SK-N-SH (cell line): ENCODE results near the gene GLIS1. TPM values are rescaled to one million over a fixed set of nuclear protein-coding genes. Genes with fewer than 3 reads are reported as not detected.

Experiments
- CTCF ChIA-PET: fragments of 300-600, 350-600 bp; formaldehyde crosslinking; extraction: SDS; loops from one replicate; lab custom pipeline; 2021; lab: Yijun Ruan, JAX
- POLR2A ChIA-PET: fragments of 350-600 bp; sonication (Branson Sonifier 250); formaldehyde crosslinking; extraction: SDS; loops from one replicate; lab custom pipeline; 2020; ENCODE audit warnings: antibody characterized with exemption, inconsistent platforms; lab: Yijun Ruan, JAX
- DNase-seq: peaks from one replicate; pipeline ENCODE4 v3.0.0; 2012
- H2AFZ ChIP-seq: fragments of 200-600 bp; sonication (generic); 2 replicates; pipeline ENCODE4 v1.8.1; 2016; ENCODE audit warnings: antibody characterized with exemption, mild to moderate bottlenecking, low read depth
- H3F3A ChIP-seq: fragments of 200-600 bp; sonication (generic); replicated peaks from 2 replicates; pipeline ENCODE3; 2016; ENCODE audit warnings: antibody characterized with exemption, mild to moderate bottlenecking; ENCODE audit not compliant: insufficient read depth
- H3K27ac ChIP-seq, 2 experiments: fragments of 200-500 bp in 1 of 2; fragments of 200-600 bp in 1 of 2; sonication (Bioruptor generic) in 1 of 2; sonication (generic), shearing (Covaris generic) in 1 of 2; 2 replicates each; pipeline versions ENCODE4 v1.5.1 to v1.6.1; 2014 to 2016; ENCODE audit warnings: low read depth in 2 of 2, inconsistent platforms in 1 of 2, low read length in 1 of 2, mild to moderate bottlenecking in 1 of 2, mixed read lengths in 1 of 2
- H3K27me3 ChIP-seq: fragments of 200-600 bp; sonication (generic), shearing (Covaris generic); 2 replicates; pipeline ENCODE4 v1.6.1; 2016; ENCODE audit warnings: mixed run types; ENCODE audit not compliant: insufficient read depth
- H3K36me3 ChIP-seq, 2 experiments: fragments of 200-500 bp in 1 of 2; fragments of 200-600 bp in 1 of 2; sonication (Bioruptor generic) in 1 of 2; sonication (generic) in 1 of 2; replicated peaks in 1 of 2; 2 replicates each; pipeline versions ENCODE3 to v1.5.1; 2014 to 2016; ENCODE audit warnings: low read length in 1 of 2, mild to moderate bottlenecking in 1 of 2; ENCODE audit not compliant: insufficient read depth in 2 of 2, control insufficient read depth in 1 of 2
- H3K4me1 ChIP-seq, 2 experiments: fragments of 200-500 bp in 1 of 2; fragments of 200-600 bp in 1 of 2; sonication (Bioruptor generic) in 1 of 2; sonication (generic), shearing (Covaris generic) in 1 of 2; 2 replicates each; pipeline versions ENCODE4 v1.5.1 to v1.6.1; 2014 to 2016; ENCODE audit warnings: low read depth in 1 of 2, low read length in 1 of 2, mixed run types in 1 of 2; ENCODE audit not compliant: insufficient read depth in 2 of 2, control insufficient read depth in 1 of 2
- H3K4me2 ChIP-seq: fragments of 200-600 bp; sonication (generic), shearing (Covaris generic); 2 replicates; pipeline ENCODE4 v1.6.1; 2017; ENCODE audit warnings: mixed run types
- H3K4me3 ChIP-seq, 2 experiments: fragments of 200-500 bp in 1 of 2; fragments of 200-600 bp in 1 of 2; sonication (Bioruptor generic) in 1 of 2; sonication (generic), shearing (Covaris generic) in 1 of 2; 2 replicates each; pipeline versions ENCODE4 v1.5.1 to v1.8.1; 2014 to 2016; ENCODE audit warnings: low read depth in 2 of 2, inconsistent platforms in 1 of 2, low read length in 1 of 2, mild to moderate bottlenecking in 1 of 2, mixed read lengths in 1 of 2, moderate library complexity in 1 of 2
- H3K79me2 ChIP-seq: fragments of 200-600 bp; sonication (generic); 2 replicates; pipeline ENCODE4 v1.8.1; 2017; ENCODE audit warnings: mild to moderate bottlenecking; ENCODE audit not compliant: insufficient read depth
- H3K9ac ChIP-seq: fragments of 200-600 bp; sonication (generic); 2 replicates; pipeline ENCODE4 v1.6.1; 2017; ENCODE audit warnings: mixed run types
- H3K9me2 ChIP-seq: fragments of 200-600 bp; sonication (generic); 2 replicates; pipeline ENCODE4 v1.6.1; 2017; ENCODE audit warnings: mixed run types
- H3K9me3 ChIP-seq: fragments of 200-600 bp; sonication (generic); 2 replicates; pipeline ENCODE4 v1.6.1; 2017; ENCODE audit warnings: mixed run types, mild to moderate bottlenecking, moderate library complexity
- H4K20me1 ChIP-seq: fragments of 200-600 bp; sonication (generic); 2 replicates; pipeline ENCODE4 v1.6.1; 2017; ENCODE audit warnings: mild to moderate bottlenecking, mixed run types; ENCODE audit not compliant: insufficient read depth
- CTCF ChIP-seq: fragments of 200-600 bp; sonication (generic); IDR thresholded peaks from 2 replicates; pipeline ENCODE4 v1.6.1; 2017; ENCODE audit warnings: antibody characterized with exemption, mild to moderate bottlenecking, moderate library complexity
- EP300 ChIP-seq, 2 experiments: IDR thresholded peaks; 2 replicates each; pipeline versions ENCODE4 v1.4.0 to v1.6.1; 2012; ENCODE audit warnings: borderline replicate concordance in 1 of 2, low read depth in 1 of 2, low read length in 1 of 2
- GABPA ChIP-seq: IDR thresholded peaks from 2 replicates; pipeline ENCODE4 v1.4.0; 2012; ENCODE audit warnings: low read depth, mild to moderate bottlenecking
- NFIC ChIP-seq: IDR thresholded peaks from 2 replicates; pipeline ENCODE4 v1.4.0; 2012; ENCODE audit warnings: borderline replicate concordance
- RAD21 ChIP-seq: IDR thresholded peaks from 2 replicates; pipeline ENCODE4 v1.6.1; 2012; ENCODE audit warnings: mild to moderate bottlenecking, low read length
- SMC3 ChIP-seq: IDR thresholded peaks from 2 replicates; pipeline ENCODE4 v1.6.1; 2012; ENCODE audit warnings: low read depth, low read length, improper control_type of control experiment
- TAF1 ChIP-seq: IDR thresholded peaks from 2 replicates; pipeline ENCODE4 v1.6.1; 2012; ENCODE audit warnings: low read depth, mild to moderate bottlenecking, low read length, moderate library complexity, borderline replicate concordance
- WGBS: methylation state at CpG from one replicate; pipeline ENCODE4 v1.1.6; 2017; ENCODE audit warnings: low lambda C conversion rate; 5-methylcytosine and 5-hydroxymethylcytosine counted together
- polyA plus RNA-seq, 3 experiments: library from polyadenylated mRNA; depleted of rRNA; stranded (reverse); fragments of >200 nt; gene quantifications; 2 replicates each; pipeline ENCODE4 v1.2.3, GENCODE V29; 2012
- TF ChIP-seq, protein P1 (sequence below): IDR thresholded peaks from 2 replicates; pipeline ENCODE4; 2012
- TF ChIP-seq, protein P2 (sequence below): IDR thresholded peaks from 2 replicates; pipeline ENCODE4 v1.4.0; 2012; ENCODE audit warnings: low read depth, borderline replicate concordance
- TF ChIP-seq, protein P3 (sequence below): IDR thresholded peaks from 2 replicates; pipeline ENCODE4 v1.4.0; 2012; ENCODE audit warnings: low read depth, borderline replicate concordance
- TF ChIP-seq, protein P4 (sequence below): fragments of 150-350 bp; IDR thresholded peaks from 2 replicates; pipeline ENCODE4 v1.6.1; 2017; ENCODE audit warnings: antibody characterized with exemption, low read length, low read depth, borderline replicate concordance

Gene GLIS1
- polyA plus RNA-seq, 1 of the 3 experiments (the other 2 are of a cell fraction): 0.13 TPM

- H3K4me1 ChIP-seq: peaks cover 0 to 21% of the 10 kb centered on the region in 2 experiments; a peak in 2 of 4 replicates
- DNase-seq: no peak
- 81% methylated on average over 7 of the region's 7 CpGs for WGBS
- no peak for TF ChIP-seq CTCF
- TF ChIP-seq TAF1: no peak
- TF ChIP-seq, protein P1, sequence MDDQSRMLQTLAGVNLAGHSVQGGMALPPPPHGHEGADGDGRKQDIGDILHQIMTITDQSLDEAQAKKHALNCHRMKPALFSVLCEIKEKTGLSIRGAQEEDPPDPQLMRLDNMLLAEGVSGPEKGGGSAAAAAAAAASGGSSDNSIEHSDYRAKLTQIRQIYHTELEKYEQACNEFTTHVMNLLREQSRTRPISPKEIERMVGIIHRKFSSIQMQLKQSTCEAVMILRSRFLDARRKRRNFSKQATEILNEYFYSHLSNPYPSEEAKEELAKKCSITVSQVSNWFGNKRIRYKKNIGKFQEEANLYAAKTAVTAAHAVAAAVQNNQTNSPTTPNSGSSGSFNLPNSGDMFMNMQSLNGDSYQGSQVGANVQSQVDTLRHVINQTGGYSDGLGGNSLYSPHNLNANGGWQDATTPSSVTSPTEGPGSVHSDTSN: no peak
- no peak for TF ChIP-seq NFIC
- TF ChIP-seq EP300 (IDR thresholded peaks at IDR 0.05; ENCODE audit: borderline replicate concordance in 1 of 2, low read depth in 1 of 2, low read length in 1 of 2): no peak
- no peak for TF ChIP-seq RAD21
- TF ChIP-seq, protein P2, sequence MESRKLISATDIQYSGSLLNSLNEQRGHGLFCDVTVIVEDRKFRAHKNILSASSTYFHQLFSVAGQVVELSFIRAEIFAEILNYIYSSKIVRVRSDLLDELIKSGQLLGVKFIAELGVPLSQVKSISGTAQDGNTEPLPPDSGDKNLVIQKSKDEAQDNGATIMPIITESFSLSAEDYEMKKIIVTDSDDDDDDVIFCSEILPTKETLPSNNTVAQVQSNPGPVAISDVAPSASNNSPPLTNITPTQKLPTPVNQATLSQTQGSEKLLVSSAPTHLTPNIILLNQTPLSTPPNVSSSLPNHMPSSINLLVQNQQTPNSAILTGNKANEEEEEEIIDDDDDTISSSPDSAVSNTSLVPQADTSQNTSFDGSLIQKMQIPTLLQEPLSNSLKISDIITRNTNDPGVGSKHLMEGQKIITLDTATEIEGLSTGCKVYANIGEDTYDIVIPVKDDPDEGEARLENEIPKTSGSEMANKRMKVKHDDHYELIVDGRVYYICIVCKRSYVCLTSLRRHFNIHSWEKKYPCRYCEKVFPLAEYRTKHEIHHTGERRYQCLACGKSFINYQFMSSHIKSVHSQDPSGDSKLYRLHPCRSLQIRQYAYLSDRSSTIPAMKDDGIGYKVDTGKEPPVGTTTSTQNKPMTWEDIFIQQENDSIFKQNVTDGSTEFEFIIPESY: no peak
- TF ChIP-seq, protein P3, sequence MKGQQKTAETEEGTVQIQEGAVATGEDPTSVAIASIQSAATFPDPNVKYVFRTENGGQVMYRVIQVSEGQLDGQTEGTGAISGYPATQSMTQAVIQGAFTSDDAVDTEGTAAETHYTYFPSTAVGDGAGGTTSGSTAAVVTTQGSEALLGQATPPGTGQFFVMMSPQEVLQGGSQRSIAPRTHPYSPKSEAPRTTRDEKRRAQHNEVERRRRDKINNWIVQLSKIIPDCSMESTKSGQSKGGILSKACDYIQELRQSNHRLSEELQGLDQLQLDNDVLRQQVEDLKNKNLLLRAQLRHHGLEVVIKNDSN: no peak
- no peak for TF ChIP-seq SMC3
- TF ChIP-seq, protein P4, sequence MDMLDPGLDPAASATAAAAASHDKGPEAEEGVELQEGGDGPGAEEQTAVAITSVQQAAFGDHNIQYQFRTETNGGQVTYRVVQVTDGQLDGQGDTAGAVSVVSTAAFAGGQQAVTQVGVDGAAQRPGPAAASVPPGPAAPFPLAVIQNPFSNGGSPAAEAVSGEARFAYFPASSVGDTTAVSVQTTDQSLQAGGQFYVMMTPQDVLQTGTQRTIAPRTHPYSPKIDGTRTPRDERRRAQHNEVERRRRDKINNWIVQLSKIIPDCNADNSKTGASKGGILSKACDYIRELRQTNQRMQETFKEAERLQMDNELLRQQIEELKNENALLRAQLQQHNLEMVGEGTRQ: no peak
- no peak for TF ChIP-seq GABPA
- TF ChIP-seq, all 33 proteins: peak for 0
- Histone ChIP-seq H3K36me3 (no peaks in the 10 kb centered on the region), H4K20me1 (no peaks in the 10 kb centered on the region; the same call in 1 of the 2 replicates), H3K4me3 (no peak overlapping the region), H3K27ac (no peak overlapping the region), H3K9ac (no peak overlapping the region), H3F3A (peaks cover 6% of the 10 kb centered on the region), H3K9me2 (no peaks in the 10 kb centered on the region), H3K4me2 (no peak overlapping the region), H2AFZ (no peak overlapping the region), H3K79me2 (no peaks in the 10 kb centered on the region), H3K27me3 (no peaks in the 10 kb centered on the region), H3K9me3 (no peaks in the 10 kb centered on the region)
- POLR2A ChIA-PET: no interaction called here
- CTCF ChIA-PET: interaction anchor here (1.0 kb wide), 1 partner anchor 10 kb away, joined by 3 read pairs; no protein-coding TSS in a partner anchor
These were observed 85.8 kb downstream of the GLIS1 start for GRCh38 chr1:53653200-53653575.
